Measurements from ENCODE around the gene ZNF608.
A peak's percentile ranks its signal among the peaks of the same experiment; 100 is the strongest.

The ZNF608 gene

GRCh38 chr5:124738681-124739633 is 7.5 kb downstream of the ZNF608 start:
- no peak for DNase-seq

DNA sequence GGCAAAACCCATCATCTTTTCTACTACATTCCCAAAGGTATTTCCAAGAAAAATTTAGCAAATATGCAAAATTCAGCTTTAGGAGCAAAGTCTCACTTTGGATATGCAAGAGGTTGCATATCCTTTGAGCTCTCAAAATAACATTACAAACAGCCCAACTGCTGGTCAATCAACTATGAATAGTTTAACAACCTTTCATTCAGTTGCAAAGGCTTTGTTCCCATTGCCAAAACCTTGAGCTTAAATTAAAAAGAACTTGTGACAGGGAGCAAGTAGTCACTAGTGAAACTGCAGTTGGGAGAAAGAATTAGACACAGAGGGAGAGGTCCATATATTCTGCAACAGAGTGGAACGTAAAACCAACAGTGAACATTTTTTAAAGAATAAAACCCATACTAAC is 8.8 kb downstream of the ZNF608 start:
- no peak for DNase-seq

DNA sequence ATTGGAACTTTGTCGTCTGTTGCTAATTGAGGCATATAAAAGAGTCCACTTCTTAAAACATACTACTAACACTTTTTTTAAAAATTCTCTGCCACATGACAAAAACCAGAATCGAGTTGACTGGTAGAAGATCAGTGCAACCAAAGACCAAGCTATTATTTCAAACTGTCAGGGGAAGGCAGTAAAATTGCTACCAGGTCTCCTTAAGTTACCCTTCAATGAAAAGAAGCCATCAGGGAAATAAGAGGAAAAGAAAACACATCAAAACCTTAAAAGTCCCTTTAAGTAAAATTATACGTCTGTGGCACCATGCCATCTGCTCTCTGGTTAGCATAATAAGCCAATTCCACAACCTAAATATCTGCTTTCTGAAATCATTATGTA is 9.6 kb downstream of the ZNF608 start:
- DNase-seq: no peak

DNA sequence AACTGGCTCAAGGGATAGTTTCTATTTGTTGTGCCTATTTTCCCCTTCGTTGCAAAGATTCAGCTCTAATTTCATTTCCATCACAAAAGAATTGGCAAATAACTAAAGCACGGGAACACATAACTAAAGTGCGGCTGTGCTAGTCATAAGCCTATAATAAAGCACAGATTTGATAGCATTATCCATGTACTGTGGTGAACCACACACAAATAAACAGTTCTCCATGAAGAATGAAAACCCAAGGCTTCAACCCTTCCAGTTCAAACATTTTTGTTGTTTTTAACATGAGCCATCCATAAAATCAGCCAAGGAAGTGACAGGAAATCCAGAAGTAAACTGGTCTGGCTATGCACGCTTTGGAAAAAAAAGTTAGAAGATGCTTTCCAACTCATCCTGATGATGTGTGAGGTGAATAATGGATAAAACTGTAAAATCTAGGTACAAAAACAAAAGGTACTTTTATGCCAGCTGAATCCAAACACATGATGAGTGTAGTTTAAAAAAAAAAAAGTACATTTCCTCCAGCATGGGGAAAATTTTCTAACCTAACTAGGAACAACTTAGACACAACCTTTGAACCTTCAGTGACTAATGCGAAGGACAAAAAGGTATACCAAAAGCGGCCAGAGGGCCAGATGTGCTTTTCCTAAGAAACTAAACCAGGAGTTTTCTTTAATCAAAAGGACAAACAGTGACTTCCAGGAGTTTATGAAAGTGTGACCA is 10.2 kb downstream of the ZNF608 start:
- DNase-seq: no peak

DNA sequence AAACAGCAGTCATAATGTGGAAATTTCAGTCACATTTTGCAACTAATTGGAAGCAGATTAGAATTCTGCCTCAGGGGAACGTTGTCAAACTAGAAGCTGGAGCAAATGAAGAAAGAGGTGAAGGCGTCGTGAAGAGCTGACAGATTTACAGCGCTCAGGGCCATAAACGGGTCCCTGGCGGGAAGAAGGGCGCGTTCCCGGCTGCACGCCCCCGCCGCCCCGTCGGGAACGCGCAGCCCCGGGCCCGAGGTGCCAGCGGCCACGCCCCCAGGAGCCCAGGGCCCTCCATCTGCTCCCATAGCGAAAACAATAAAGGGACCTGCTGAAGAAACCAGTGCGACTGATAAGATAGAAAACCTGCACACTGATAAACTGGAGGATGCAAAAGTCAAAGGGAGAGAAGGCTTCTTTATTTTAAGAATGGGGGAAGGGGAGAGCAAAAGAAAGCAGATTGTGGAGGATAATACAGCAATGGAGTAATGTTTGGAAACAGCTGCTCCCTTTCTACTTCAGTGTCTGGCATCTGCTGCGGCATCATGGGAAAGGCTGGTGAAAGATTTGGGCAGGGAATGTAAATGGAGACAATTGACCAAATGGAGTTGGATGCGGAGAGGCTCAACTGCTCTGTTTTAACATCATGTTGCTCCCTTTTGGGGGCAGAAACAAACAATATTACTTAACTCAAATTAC is 11.1 kb downstream of the ZNF608 start:
- DNase-seq: peak in 1 of 4 experiments; percentile 9

DNA sequence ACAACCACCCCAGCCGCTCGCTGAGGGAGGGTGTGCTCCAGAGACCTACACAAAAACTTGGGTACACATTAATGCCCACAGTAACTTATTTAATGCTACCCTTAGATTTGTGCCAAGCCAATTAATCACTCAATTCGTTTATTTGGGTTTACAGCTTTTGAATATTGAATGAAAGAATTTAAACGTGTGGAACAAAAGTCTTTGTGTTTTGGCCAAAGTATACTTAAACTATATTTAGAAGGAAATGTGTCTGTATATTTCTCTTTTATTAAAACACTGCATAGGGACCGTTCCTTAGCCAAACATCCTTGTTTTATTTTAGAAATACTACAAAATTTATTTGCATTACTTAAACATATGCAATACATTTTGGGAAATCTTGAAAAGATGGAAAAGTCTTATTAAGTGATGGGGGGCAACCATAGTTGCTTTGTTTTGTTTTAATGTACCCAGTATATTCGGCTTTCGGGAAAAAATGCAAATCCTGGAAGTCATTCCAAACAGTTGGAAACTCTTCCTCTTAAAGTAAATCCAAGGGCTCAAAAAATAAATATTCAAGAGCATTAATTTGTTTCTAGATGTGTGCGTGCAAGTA is 11.8 kb downstream of the ZNF608 start:
- DNase-seq: no peak

DNA sequence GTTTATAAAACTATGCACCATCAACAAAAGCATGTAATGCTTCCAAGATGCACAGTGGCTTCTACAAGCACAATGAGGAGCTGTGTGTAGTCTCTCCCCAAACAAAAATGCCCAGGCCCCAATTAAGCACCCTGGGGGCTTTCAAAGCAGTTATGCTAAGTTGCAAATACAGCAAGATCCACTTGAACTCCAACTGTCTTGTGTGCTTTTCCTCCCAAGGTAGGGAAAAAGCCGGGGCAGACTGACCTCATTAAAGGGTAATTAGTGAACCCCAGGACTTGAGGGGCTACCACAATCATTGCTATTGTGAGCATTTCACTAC is 13.1 kb downstream of the ZNF608 start:
- DNase-seq: no peak

GRCh38 chr5:124732428-124733328 is 13.8 kb downstream of the ZNF608 start:
- no peak for DNase-seq

GRCh38 chr5:124730381-124730780 is 16.1 kb downstream of the ZNF608 start:
- DNase-seq: no peak

DNA sequence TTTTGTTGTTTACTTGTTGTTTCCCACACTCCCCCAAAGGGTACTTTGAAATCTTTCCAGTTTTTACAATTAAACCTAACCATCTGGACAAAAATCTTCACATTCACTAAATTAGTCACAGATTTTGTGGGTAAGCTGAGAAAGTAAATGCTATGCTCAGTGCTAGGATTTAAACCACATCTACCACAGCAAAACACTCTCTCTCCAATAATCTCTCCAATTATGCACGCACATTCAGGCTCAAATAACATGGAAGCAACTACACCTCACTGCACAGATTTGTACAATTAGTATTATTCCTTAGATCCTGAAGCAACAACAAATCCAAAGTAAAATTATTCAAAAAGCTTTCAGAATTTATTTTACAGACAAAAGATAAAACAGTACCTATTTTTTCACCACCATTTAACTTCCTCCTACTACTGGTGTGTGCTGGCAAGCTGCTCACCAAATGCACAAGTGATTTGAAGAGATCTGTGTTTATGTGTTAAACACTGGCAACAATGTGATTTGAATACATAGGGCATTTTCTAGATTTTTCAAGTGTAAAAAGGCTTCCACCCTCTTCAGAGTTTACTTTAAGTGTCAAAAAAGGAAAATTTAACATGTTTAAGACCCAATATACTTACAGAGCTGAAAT is 16.6 kb downstream of the ZNF608 start:
- DNase-seq: no peak

GRCh38 chr5:124728968-124729332 is 17.5 kb downstream of the ZNF608 start:
- DNase-seq: no peak

GRCh38 chr5:124728331-124728967 is 18.0 kb downstream of the ZNF608 start:
- DNase-seq: no peak

DNA sequence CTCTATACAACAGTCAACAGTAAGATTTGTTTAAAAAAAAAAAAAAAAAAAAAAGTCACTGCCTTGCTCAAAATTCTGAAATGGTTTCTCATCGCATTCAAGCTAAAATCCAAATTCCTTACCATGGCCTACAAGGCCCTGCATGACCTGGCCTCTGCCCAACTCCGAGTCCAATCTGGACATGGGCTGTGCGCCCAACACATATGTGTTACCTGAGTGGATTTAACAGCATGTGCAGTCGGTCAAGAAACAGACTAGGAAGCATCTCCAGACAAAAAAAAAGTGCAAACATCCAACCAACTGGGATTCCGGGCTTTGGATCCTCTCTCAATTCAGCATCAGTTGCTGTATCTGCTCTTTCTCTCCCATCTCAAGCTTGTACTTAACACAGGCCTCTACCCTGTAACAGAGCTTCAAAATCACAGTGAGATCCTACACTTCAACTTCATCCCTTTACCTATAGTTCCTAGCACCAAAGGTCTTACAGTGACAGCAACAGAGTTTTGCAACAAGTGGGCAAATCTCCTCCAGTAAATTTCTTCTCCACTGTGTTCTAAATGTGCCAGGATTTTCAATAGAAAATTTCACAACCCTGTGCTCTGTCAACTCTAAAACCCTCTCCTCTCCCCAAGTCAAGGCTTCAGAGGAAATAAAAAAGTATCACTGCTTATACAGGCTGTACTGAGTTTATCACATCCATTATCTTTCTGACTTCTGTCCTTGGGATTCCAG is 19.6 kb downstream of the ZNF608 start:
- DNase-seq: no peak

GRCh38 chr5:124725622-124726258 is 20.7 kb downstream of the ZNF608 start:
- no peak for DNase-seq

- DNase-seq: no peak
Observed at GRCh38 chr5:124725040-124725434, 21.4 kb downstream of the ZNF608 start.

DNA sequence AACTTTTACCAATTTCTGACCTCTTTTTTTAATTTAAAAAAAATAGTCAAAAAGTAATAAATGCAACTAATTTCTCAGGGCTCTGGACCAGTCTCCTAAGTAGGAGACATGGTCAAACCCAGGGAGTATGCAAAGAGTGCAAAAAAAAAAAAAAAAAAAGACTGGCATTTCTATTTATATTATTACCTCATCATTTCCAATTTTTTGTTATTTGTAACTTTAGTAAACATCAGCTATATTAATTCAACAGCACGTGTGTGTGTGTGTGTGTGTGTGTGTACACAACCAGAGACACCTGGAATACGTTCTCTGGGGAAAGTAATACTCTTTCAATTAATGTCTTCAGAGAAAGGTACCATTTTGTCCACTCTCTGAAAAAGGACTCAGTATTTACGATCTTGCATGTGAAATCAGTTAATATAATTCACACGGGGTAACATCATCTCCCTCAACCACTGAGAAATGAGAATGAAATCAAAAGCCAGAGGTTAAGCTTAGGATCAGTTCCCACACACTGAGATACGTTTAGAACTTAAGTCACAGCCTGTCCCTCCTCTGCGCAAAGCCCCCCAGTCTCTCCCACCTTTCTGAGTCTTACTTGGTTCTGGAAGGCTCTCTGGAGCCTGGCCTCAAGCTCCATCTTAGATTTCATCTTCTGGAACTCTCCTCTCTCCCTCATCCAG is 21.9 kb downstream of the ZNF608 start:
- no peak for DNase-seq

- DNase-seq: no peak
Observed at GRCh38 chr5:124721229-124721735, 25.2 kb downstream of the ZNF608 start.

- DNase-seq: no peak
Observed at GRCh38 chr5:124720593-124720992, 25.8 kb downstream of the ZNF608 start.
